Activated CD8-positive, alpha-beta memory T cell treated with anti-CD3 and anti-CD28 coated beads, Interleukin-2, amount 50 U/mL, for 24 hours (primary cell): Measurements from ENCODE around the gene CENPA.
"Not testable (repeated sequence)": the region's sequence is repeated elsewhere in the genome, so short reads cannot be mapped to it uniquely, and the experiment has no call there.

Experiments used
- DNase-seq: peaks from one replicate; pipeline ENCODE4 v3.0.0-alpha.2; 2020; ENCODE audit errors: extremely low read depth

Gene CENPA

GRCh38 chr2:26792720-26793119 lies 6.9 kb downstream of the CENPA start:
- DNase-seq: no peak

- no peak for DNase-seq
These were observed 7.7 kb downstream of the CENPA start for GRCh38 chr2:26793518-26793917.

GRCh38 chr2:26795135-26795534 lies 9.3 kb downstream of the CENPA start:
- DNase-seq: not testable (repeated sequence)

GRCh38 chr2:26801328-26801727 lies 15.5 kb downstream of the CENPA start:
- DNase-seq: no peak

- no peak for DNase-seq
These were observed 15.9 kb downstream of the CENPA start for GRCh38 chr2:26801796-26802195.

- no peak for DNase-seq
These were observed 19.4 kb downstream of the CENPA start for GRCh38 chr2:26805241-26805676.

GRCh38 chr2:26807788-26808460 lies 22.1 kb downstream of the CENPA start:
- no peak for DNase-seq

GRCh38 chr2:26809211-26809610 lies 23.4 kb downstream of the CENPA start:
- DNase-seq: no peak

- DNase-seq: no peak
These were observed 24.2 kb downstream of the CENPA start for GRCh38 chr2:26809876-26810577.

GRCh38 chr2:26811261-26811660 lies 25.4 kb downstream of the CENPA start:
- DNase-seq: no peak

- no peak for DNase-seq
These were observed 26.2 kb downstream of the CENPA start for GRCh38 chr2:26811791-26812694.

- DNase-seq: no peak
These were observed 26.9 kb downstream of the CENPA start for GRCh38 chr2:26812731-26813130.

- DNase-seq: not testable (repeated sequence)
These were observed 28.4 kb downstream of the CENPA start for GRCh38 chr2:26814072-26814765.

- DNase-seq: no peak
These were observed 31.0 kb downstream of the CENPA start for GRCh38 chr2:26816893-26817292.

GRCh38 chr2:26818255-26818654 lies 32.4 kb downstream of the CENPA start:
- DNase-seq: no peak

GRCh38 chr2:26818972-26819371 lies 33.1 kb downstream of the CENPA start:
- DNase-seq: no peak

GRCh38 chr2:26820932-26821331 lies 35.1 kb downstream of the CENPA start:
- DNase-seq: no peak

- DNase-seq: no peak
These were observed 37.0 kb downstream of the CENPA start for GRCh38 chr2:26822877-26823276.

GRCh38 chr2:26838121-26838906 lies 52.5 kb downstream of the CENPA start:
- DNase-seq: no peak

- DNase-seq: no peak
These were observed 55.2 kb downstream of the CENPA start for GRCh38 chr2:26840937-26841610.
